ENCODE results near the gene RAB27A. TPM values are rescaled to one million over a fixed set of nuclear protein-coding genes. Genes with fewer than 3 reads are reported as not detected.

RAB27A gene
- total RNA-seq = 4.6 TPM

GRCh38 chr15:55289746-55290527 lies at the start of gene RAB27A:
Gene RAB27A (minus strand): TSS chr15:55289813. CDS start chr15:55234934, 54,879 bp downstream.

GRCh38 chr15:55318588-55319494 lies 29.2 kb upstream of the RAB27A start, which contains the start of the genes PIGB and PIGBOS1:
Gene PIGB (plus strand): TSS chr15:55319222. CDS start chr15:55319251, 29 bp downstream.
Gene PIGBOS1 (minus strand): TSS chr15:55319123. CDS start chr15:55317792, 1,331 bp downstream.

GRCh38 chr15:55196458-55197361 lies 92.9 kb downstream of the RAB27A start, which contains the start of gene RSL24D1:
Gene RSL24D1 (minus strand): TSS chr15:55196941. CDS start chr15:55196890, 51 bp downstream.

Other genes with a start within 250 kb of the RAB27A start
- gene RSL24D1, start 92.9 kb downstream of the RAB27A start, total RNA-seq = 113 TPM
- 8.5 TPM for gene PIGBOS1, start 29.3 kb upstream of the RAB27A start, total RNA-seq
- 11.3 TPM for gene PIGB, start 29.4 kb upstream of the RAB27A start, total RNA-seq
- 41.5 TPM for gene CCPG1, start 118.5 kb upstream of the RAB27A start, total RNA-seq
- 6.7 TPM for gene PIERCE2, start 118.7 kb upstream of the RAB27A start, total RNA-seq
- gene DNAAF4, start 218.4 kb upstream of the RAB27A start, total RNA-seq = 11.3 TPM

All from diencephalon (tissue), 1 donor.